ENCODE measurements around the gene VSIR. TPM values are rescaled to one million over a fixed set of nuclear protein-coding genes. Genes with fewer than 3 reads are reported as not detected.

VSIR gene
- polyA plus RNA-seq, 10 donors: 27.2 to 36.4 (median 31.5) TPM

- DNase-seq: no peak
Measured at GRCh38 chr10:71783917-71784678, 10.8 kb upstream of the VSIR start.

- DNase-seq: peak in 1 of 3 donors; percentile 33
Measured at GRCh38 chr10:71782917-71783490, 9.7 kb upstream of the VSIR start.

- no peak for DNase-seq
Measured at GRCh38 chr10:71782221-71782916, 9.0 kb upstream of the VSIR start.

GRCh38 chr10:71780719-71781118, 7.4 kb upstream of the VSIR start:
- DNase-seq: no peak

GRCh38 chr10:71780156-71780555, 6.8 kb upstream of the VSIR start:
- no peak for DNase-seq

- DNase-seq: no peak
Measured at GRCh38 chr10:71779641-71780040, 6.3 kb upstream of the VSIR start.

- no peak for DNase-seq
Measured at GRCh38 chr10:71778071-71778825, 4.9 kb upstream of the VSIR start.

- DNase-seq: no peak
Measured at GRCh38 chr10:71777213-71777985, 4.1 kb upstream of the VSIR start.

GRCh38 chr10:71776481-71776925, 3.2 kb upstream of the VSIR start:
- no peak for DNase-seq

GRCh38 chr10:71774916-71775702, 1.8 kb upstream of the VSIR start:
- DNase-seq: no peak

- peak in 1 of 3 donors; percentile 36 for DNase-seq
Measured at GRCh38 chr10:71772832-71773220, 494 bp downstream of the VSIR start.

GRCh38 chr10:71771821-71772617, 1.3 kb downstream of the VSIR start:
- peak in 1 of 3 donors; percentile 58 for DNase-seq

GRCh38 chr10:71771204-71771603, 2.1 kb downstream of the VSIR start:
- DNase-seq: no peak

GRCh38 chr10:71770789-71771188, 2.5 kb downstream of the VSIR start:
- no peak for DNase-seq

GRCh38 chr10:71770255-71770654, 3.1 kb downstream of the VSIR start:
- no peak for DNase-seq

GRCh38 chr10:71769279-71769823, 4.0 kb downstream of the VSIR start:
- peak in 1 of 3 donors; percentile 38 for DNase-seq

- DNase-seq: peak in 2 of 3 donors; percentile 42 to 75
Measured at GRCh38 chr10:71767420-71768035, 5.8 kb downstream of the VSIR start.

- peak; percentile 63 to 84 (median 79) for DNase-seq
Measured at GRCh38 chr10:71766717-71767419, 6.5 kb downstream of the VSIR start.

Data from muscle of back (tissue), 11 donors.